Measurements from ENCODE around the gene GOLGA6L2. TPM values are rescaled to one million over a fixed set of nuclear protein-coding genes. Genes with fewer than 3 reads are reported as not detected.

Gene GOLGA6L2
- total RNA-seq, 3 donors from 2014 or later (not counting 1 experiment from before 2014, with no cell fraction given), result not detected

- DNase-seq (no peak), ATAC-seq (no peak)
- Histone ChIP-seq H3K4me1 (ENCODE audit: control insufficient read depth, insufficient read depth, low read length) (no peaks in the 10 kb centered on the region), H3K9me3 (ENCODE audit: control insufficient read depth, insufficient read depth, low read length) (no peaks in the 10 kb centered on the region), H3K4me3 (ENCODE audit: low read length) (no peak overlapping the region), H3K36me3 (ENCODE audit: control insufficient read depth, insufficient read depth, low read length) (no peaks in the 10 kb centered on the region), H3K27me3 (ENCODE audit: control insufficient read depth, insufficient read depth, low read length) (no peaks in the 10 kb centered on the region), H3K27ac (ENCODE audit: low read length) (no peak overlapping the region)
- WGBS (ENCODE audit: insufficient coverage), result 81% methylated on average over 10 of the region's 10 CpGs
- Mint-ChIP-seq H3K36me3 (no peaks in the 10 kb centered on the region), H3K27ac (no peak overlapping the region), H3K4me3 (no peak overlapping the region), H3K27me3 (ENCODE audit: low read depth in 2 of 2) (no peaks in the 10 kb centered on the region), H3K4me1 (no peaks in the 10 kb centered on the region), H3K9me3 (no peaks in the 10 kb centered on the region)
- no peak for TF ChIP-seq CTCF (IDR thresholded peaks at IDR 0.05)
- intact Hi-C loops (cut with micrococcal nuclease), result no loop called here
These were observed 35.2 kb downstream of the GOLGA6L2 start for GRCh38 chr15:23411841-23412240.

DNA sequence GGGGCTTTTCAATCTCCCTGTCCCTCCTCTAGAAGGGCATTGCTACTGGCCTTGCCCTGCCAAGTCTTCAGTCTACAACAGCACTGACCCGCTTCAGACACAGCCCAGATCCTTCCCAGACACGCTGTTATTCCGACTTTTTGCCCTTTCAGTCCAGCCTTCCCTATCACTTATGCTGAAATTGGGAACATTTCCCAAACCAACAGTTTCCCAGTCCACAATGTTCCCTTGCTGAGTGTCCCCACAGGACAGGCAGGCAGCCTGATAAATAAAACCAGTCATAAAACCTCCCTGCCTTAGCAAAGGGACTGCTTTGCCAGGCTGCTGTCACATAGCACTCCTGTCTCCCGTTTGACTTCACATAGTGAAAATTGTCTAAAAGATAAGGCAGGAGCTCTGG lies 43.5 kb downstream of the GOLGA6L2 start:
- H3K9me3 Mint-ChIP-seq, result no peaks in the 10 kb centered on the region
- peaks cover 0 to 3% of the 10 kb centered on the region in 2 donors for H3K27me3 Mint-ChIP-seq (ENCODE audit: low read depth in 2 of 2)
- H3K4me1 Mint-ChIP-seq, result no peaks in the 10 kb centered on the region
- no peak overlapping the region for H3K4me3 Mint-ChIP-seq
- WGBS (ENCODE audit: insufficient coverage), result 69% methylated on average over 4 of the region's 4 CpGs
- no peaks in the 10 kb centered on the region for H3K9me3 ChIP-seq (ENCODE audit: control insufficient read depth, insufficient read depth, low read length)
- H3K27ac ChIP-seq (ENCODE audit: low read length), result no peak overlapping the region
- H3K4me1 ChIP-seq (ENCODE audit: control insufficient read depth, insufficient read depth, low read length), result no peaks in the 10 kb centered on the region
- no peak overlapping the region for H3K27ac Mint-ChIP-seq
- no peaks in the 10 kb centered on the region for H3K36me3 Mint-ChIP-seq
- TF ChIP-seq CTCF (IDR thresholded peaks at IDR 0.05), result no peak
- H3K27me3 ChIP-seq (ENCODE audit: control insufficient read depth, insufficient read depth, low read length), result no peaks in the 10 kb centered on the region
- H3K4me3 ChIP-seq (ENCODE audit: low read length), result no peak overlapping the region
- intact Hi-C loops (cut with micrococcal nuclease), result no loop called here
- no peak for DNase-seq
- H3K36me3 ChIP-seq (ENCODE audit: control insufficient read depth, insufficient read depth, low read length), result no peaks in the 10 kb centered on the region
- no peak for ATAC-seq

DNA sequence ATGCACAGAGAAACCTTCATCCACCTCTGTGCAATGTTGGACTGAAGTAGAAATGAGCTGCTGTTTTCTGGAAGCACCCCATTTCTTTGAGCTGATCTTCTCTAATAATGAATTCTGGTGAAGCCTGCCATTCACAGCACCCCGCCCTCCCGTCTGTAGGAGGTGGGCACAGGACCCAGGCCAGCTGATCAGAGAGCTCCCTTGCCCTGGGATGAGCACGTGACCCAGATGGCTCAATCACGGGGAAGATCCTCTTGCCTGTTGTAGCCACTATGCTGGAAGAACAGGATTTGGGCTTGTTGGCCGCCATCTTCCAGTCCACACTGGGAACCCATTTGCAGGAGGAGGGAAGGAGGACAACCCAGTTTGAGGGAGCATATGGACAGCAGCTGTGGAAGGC lies 44.5 kb downstream of the GOLGA6L2 start:
- DNase-seq (no peak), ATAC-seq (no peak)
- Histone ChIP-seq H3K27me3 (ENCODE audit: control insufficient read depth, insufficient read depth, low read length) (no peaks in the 10 kb centered on the region), H3K9me3 (ENCODE audit: control insufficient read depth, insufficient read depth, low read length) (no peaks in the 10 kb centered on the region), H3K27ac (ENCODE audit: low read length) (no peak overlapping the region), H3K4me3 (ENCODE audit: low read length) (no peak overlapping the region), H3K36me3 (ENCODE audit: control insufficient read depth, insufficient read depth, low read length) (no peaks in the 10 kb centered on the region), H3K4me1 (ENCODE audit: control insufficient read depth, insufficient read depth, low read length) (no peaks in the 10 kb centered on the region)
- Mint-ChIP-seq H3K27ac (no peak overlapping the region), H3K36me3 (no peaks in the 10 kb centered on the region), H3K27me3 (ENCODE audit: low read depth in 2 of 2) (peaks cover 0 to 3% of the 10 kb centered on the region in 2 donors), H3K4me1 (no peaks in the 10 kb centered on the region), H3K9me3 (no peaks in the 10 kb centered on the region), H3K4me3 (no peak overlapping the region)
- no peak for TF ChIP-seq CTCF (IDR thresholded peaks at IDR 0.05)
- WGBS (ENCODE audit: insufficient coverage), result 80% methylated on average over 5 of the region's 5 CpGs
- intact Hi-C loops (cut with micrococcal nuclease), result no loop called here

DNA sequence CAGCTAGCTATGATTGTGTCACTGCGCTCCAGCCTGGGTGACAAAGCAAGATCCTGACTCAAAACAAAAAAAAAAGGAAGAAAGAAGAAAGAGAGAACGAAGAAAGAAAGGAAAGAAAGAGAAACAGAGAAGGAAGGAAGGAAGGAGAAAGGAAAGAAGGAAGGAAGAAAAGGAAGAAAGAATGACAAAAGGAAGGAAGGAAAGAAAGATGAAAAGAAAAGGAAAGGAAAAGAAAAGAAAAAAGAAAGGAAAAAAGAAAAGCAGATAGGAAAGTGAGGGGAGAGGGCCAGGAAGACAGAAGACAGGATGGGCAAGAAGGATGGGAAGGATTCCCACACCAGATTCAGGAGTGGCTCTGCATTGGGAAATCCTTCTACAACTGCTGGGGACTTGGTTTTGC lies 44.9 kb downstream of the GOLGA6L2 start:
- TF ChIP-seq CTCF (IDR thresholded peaks at IDR 0.05), result no peak
- Mint-ChIP-seq H3K4me1 (no peaks in the 10 kb centered on the region), H3K36me3 (no peaks in the 10 kb centered on the region), H3K27ac (no peak overlapping the region), H3K9me3 (no peaks in the 10 kb centered on the region), H3K4me3 (no peak overlapping the region), H3K27me3 (ENCODE audit: low read depth in 2 of 2) (peaks cover 0 to 3% of the 10 kb centered on the region in 2 donors)
- intact Hi-C loops (cut with micrococcal nuclease), result no loop called here
- Histone ChIP-seq H3K4me1 (ENCODE audit: control insufficient read depth, insufficient read depth, low read length) (no peaks in the 10 kb centered on the region), H3K36me3 (ENCODE audit: control insufficient read depth, insufficient read depth, low read length) (no peaks in the 10 kb centered on the region), H3K9me3 (ENCODE audit: control insufficient read depth, insufficient read depth, low read length) (no peaks in the 10 kb centered on the region), H3K27ac (ENCODE audit: low read length) (no peak overlapping the region), H3K27me3 (ENCODE audit: control insufficient read depth, insufficient read depth, low read length) (no peaks in the 10 kb centered on the region), H3K4me3 (ENCODE audit: low read length) (no peak overlapping the region)
- ATAC-seq, result no peak
- no peak for DNase-seq
- WGBS (ENCODE audit: insufficient coverage), result 72% methylated on average over 2 of the region's 2 CpGs

All from natural killer cell (primary cell).